C4-2B (cell line): ENCODE results near the gene TDRD5.

ENCODE experiments used
- CTCF ChIP-seq: fragments of 450-650 bp; conservative IDR thresholded peaks from 2 replicates; pipeline ENCODE4 v1.5.1; 2017; ENCODE audit warnings: mild to moderate bottlenecking
- ZFX ChIP-seq: fragments of 450-650 bp; IDR thresholded peaks from 2 replicates; pipeline ENCODE4 v1.6.1; 2017

DNA sequence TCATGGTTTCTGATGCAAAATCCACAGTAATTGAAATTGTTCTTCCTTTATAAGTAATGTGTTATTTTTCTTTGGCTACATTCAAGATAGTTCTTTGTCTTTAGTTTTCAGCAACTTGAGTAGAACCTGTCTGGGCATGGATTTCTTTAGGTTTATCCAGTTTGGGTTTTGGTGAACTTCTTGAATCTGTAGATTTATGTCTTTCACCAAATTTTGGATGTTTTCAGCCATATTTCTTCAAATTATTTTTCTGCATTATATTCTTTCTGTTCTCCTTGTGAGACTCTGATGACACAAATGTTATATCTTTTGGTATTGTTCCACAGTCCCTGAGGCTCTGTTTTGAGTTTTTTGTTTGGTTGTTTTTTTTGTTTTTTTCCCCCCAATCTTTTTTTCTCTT lies 69.4 kb downstream of the TDRD5 start:
- TF ChIP-seq CTCF (no peak), ZFX (no peak)
